HG03066 (cell line): ENCODE data around the gene ABCF3.
A peak's percentile ranks its signal among the peaks of the same experiment; 100 is the strongest.
"Not testable (repeated sequence)": the region's sequence is repeated elsewhere in the genome, so short reads cannot be mapped to it uniquely, and the experiment has no call there.

Source experiments
- ATAC-seq: cut with Tn5 transposase; IDR thresholded peaks from one replicate; pipeline ENCODE4 v1.9.1; 2021; ENCODE audit warnings: low read depth; ENCODE audit not compliant: unreplicated experiment

Gene ABCF3

GRCh38 chr3:184186184-184186901 is at the start of gene ABCF3:
ABCF3 (plus strand) TSS chr3:184186199; CDS start chr3:184186208, 9 bp downstream.
- peak; percentile 25 for ATAC-seq

DNA sequence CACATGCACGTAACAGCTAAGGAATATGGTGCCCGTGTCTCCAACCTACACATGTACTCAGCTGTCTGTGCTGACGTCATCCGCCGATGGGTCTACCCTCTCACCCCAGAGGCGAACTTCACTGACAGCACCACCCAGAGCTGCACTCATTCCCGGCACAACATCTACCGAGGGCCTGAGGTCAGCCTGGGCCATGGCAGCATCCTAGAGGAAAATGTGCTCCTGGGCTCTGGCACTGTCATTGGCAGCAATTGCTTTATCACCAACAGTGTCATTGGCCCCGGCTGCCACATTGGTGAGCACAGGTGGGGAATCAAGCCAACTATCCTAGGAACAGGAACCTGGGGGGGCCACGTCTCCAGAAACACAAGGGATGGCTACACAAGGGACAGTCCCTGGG is 45.6 kb upstream of the ABCF3 start:
- ATAC-seq = no peak

DNA sequence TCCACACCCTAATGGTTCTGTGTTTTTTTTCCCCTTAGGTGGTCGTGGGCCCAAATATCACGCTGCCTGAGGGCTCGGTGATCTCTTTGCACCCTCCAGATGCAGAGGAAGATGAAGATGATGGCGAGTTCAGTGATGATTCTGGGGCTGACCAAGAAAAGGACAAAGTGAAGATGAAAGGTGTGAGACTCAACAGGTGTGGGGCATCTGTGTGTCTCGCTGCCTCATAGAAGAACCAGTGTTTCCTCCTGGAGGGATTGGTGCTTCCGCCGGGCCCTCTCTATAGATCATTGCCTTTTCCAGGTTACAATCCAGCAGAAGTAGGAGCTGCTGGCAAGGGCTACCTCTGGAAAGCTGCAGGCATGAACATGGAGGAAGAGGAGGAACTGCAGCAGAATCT is 43.8 kb upstream of the ABCF3 start:
- no peak for ATAC-seq

GRCh38 chr3:184143327-184143726 is 42.7 kb upstream of the ABCF3 start:
- ATAC-seq = no peak

GRCh38 chr3:184144505-184144904 is 41.5 kb upstream of the ABCF3 start:
- no peak for ATAC-seq

DNA sequence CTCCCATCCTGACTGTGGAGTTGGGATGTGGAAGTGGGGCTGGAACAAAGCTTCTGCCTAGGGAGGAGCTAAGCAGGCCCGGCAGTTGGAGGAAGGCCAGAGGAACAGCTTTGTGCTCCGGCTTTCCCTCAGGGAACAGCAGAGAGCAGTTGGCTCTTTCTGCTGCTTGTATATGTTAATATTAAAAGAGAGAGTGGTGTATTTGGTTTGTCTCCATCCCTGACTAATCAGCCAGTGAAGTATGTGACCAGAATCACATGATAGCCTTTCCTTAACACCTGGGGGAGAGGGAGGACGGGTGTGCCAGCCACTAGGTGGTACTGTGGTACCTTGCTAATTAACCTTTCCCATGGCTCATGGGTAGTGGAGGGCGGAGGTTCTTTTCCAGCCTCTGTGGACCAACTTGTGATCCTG is 40.9 kb upstream of the ABCF3 start:
- ATAC-seq = no peak

DNA sequence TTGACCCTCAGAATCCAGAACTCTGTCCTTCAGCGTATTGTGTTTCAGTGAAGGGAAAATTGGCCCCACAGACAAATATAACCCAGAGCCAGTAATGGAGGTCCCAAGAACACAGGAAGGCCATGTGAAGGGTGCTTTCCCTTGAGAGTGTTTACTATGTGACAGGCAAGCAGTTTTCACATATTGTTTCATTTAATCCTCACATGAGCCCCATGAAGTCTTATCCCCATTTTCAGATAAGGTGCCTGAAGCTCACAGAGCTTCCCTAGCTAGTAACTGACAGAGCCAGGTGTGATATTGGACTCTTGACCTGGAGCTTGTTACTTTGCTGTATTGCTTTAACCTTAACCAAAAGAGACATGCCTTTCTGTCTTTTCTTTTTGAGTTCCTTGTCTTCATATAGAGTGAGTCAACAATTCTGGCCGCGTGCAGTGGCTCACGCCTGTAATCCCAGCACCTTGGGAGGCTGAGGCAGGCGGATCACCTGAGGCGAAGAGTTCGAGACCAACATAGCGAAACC is 40.2 kb upstream of the ABCF3 start:
- no peak for ATAC-seq

GRCh38 chr3:184148076-184148475 is 37.9 kb upstream of the ABCF3 start:
- no peak for ATAC-seq

- no peak for ATAC-seq
Observed at GRCh38 chr3:184149123-184149522, 36.9 kb upstream of the ABCF3 start.

GRCh38 chr3:184149770-184150169 is 36.2 kb upstream of the ABCF3 start:
- ATAC-seq = not testable (repeated sequence)

GRCh38 chr3:184154885-184155643 is 30.9 kb upstream of the ABCF3 start, which contains the start of gene DVL3:
DVL3 (plus strand) TSS chr3:184155377; CDS start chr3:184155636, 259 bp downstream.
- peak; percentile 61 for ATAC-seq

- peak; percentile 32 for ATAC-seq
Observed at GRCh38 chr3:184155644-184156521, 30.1 kb upstream of the ABCF3 start.

DNA sequence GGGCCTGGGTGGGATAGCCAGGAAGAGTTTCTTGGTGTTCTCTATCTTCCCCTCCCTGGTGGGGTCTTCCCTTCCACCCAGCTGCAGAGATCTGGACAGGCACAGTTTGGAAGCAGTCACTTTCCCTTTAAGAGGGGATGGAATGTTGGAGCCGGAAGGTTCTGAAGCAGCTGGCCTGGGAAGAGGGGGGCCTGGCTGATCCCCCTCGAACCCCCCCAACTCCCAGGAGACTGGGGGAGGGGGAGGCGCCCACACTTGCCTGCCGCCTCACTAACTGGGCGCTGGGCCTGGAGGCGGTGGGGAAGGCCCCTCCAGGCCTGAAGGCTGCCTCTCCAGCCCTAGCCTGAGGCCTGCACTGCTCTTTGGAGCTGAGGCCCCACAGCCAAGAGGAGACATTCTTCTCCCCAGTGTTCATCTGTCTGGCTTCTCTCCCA is 29.5 kb upstream of the ABCF3 start:
- no peak for ATAC-seq

DNA sequence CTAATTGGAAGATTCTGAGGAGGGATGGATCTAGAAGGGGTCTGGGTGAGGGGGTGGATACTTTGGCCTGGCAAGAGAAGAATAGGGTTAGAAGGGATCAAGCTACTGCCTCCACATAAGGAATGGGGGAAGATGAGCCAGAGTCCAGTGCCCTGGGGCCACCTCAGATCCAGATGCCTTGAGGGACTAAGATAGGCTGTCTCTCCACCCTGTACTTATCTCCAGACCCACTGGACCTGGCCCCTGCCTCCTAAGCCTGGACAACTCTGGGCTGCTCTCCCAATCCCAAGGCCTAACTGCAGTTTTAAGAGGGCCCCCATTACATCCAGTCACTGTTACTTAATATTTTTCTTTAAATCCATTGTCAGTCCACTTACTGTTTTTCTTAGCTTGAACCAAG is 28.8 kb upstream of the ABCF3 start:
- no peak for ATAC-seq

DNA sequence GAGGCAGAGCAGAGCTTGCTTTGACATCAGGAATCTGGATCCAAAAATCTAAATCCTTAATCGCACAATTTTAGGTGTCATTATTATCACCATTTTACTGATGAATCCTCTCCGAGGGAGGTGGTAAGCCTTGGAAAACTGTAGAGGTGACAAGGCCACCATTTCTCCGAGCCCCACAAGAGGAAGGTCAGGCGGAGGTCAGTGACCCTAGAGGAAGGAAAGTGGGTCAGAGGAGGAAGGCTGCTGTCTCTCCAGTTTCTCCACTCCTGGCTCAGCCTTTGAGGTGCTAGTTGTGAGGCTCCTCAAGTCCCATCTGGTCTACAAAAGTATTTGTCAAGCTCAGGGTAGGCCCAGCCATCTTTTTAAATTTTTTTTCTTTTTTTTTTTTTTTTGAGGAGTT is 27.6 kb upstream of the ABCF3 start:
- ATAC-seq = no peak

DNA sequence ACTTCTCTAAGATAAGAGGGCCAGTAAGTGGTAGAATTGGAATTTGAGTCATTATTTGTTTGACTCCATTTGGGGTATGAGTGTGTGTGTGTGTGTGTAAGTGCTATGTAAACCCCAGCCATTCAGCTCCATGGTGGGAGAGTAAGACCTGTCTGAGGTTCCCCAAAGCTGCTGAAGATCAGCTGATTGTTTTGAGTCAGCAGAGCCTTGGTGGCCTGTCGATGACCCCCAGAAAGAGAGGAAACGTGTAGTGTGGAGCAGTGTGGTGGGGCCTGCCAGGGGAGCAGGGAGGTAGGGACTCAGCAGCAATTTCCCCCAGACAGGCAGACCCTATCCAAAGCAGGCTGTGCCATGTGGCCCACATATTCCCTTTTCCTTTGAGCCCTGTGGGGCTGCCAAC is 25.5 kb upstream of the ABCF3 start:
- ATAC-seq = no peak

- ATAC-seq = not testable (repeated sequence)
Observed at GRCh38 chr3:184162571-184163070, 23.4 kb upstream of the ABCF3 start.

GRCh38 chr3:184164648-184165330 is 21.2 kb upstream of the ABCF3 start:
- no peak for ATAC-seq

DNA sequence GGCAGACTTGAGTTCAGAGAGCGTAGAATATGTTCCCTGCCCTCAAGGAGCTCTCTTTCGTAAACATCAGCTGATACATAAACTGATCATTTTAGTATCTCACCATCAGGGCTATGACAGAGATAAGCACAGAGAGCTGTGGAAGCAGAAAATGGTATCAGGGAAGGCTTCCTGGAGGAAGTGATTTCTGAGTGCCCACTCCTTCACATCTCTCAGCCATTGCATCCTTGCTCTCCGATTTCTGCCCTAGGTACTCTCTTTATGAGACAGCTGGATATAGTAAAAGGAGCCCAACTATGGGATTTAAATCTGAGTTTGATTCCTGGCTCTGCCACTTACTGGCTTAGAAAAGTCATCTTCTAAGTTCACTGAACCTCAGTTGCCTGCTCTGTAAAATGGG is 20.5 kb upstream of the ABCF3 start:
- no peak for ATAC-seq

DNA sequence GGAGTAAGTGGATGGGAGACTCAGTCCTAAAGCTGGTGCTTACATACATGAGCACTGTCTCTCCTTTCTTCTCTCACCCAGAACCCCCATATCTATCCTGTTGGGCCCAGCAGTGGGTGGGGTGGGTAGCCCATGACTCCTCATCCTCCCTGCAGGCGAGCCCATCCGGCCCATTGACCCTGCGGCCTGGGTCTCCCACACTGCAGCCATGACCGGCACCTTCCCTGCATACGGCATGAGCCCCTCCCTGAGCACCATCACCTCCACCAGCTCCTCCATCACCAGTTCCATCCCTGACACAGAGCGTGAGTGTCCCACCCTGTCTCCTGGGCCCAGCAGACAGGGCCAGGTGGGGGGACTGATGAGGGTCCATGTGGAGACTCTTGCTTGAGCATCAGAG is 19.3 kb upstream of the ABCF3 start:
- ATAC-seq = no peak
